ENCODE results near the gene ARID3A. TPM values are rescaled to one million over a fixed set of nuclear protein-coding genes. Genes with fewer than 3 reads are reported as not detected.
A peak's percentile ranks its signal among the peaks of the same experiment; 100 is the strongest.

The ARID3A gene
- total and polyA plus RNA-seq, 2 of the 13 experiments (the other 11 are each of a cell fraction or from before 2014, with no cell fraction given) = 71.3 to 77.9 TPM

DNA sequence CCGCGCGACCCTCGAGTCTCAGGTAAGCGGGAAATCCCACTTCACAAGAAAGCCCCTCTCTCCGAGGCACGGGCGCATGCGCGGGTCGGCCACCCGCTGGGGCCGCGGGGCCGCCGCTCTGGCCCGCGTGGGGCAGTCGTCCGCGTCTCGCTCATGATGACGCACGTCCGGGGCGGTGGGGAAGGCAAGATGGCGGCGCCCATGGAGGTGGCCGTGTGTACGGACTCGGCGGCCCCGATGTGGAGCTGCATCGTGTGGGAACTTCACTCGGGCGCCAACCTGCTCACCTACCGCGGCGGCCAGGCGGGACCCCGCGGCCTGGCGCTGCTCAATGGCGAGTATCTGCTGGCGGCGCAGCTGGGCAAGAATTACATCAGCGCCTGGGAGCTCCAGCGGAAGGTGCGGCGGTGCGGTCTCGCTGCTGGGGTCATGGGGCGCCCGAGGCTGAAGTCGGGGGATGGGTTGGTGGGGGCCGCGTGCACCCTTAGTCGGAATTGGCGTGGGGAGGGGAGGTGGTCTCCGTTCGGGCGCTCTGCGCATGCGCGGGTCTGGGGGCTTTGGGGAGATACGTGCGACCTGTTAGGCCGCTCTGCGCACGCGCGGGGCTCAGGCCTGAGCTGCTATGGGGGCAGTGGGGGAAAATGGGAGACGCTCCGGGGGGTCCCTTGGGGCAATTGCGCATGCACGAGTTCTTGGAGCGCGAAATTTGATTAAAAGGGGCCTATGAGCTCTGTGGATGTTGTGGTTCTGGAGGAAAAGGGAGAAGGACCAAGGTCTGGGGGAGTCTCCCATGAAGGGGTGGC lies 58.5 kb downstream of the ARID3A start, which contains the start of gene WDR18 (continued):
- no peak for TF ChIP-seq PAX8 (CRISPR knock-in tag; IDR thresholded peaks at IDR 0.05; ENCODE audit: borderline replicate concordance)
- TF ChIP-seq PPARG (CRISPR knock-in tag; conservative IDR thresholded peaks at IDR 0.05) = no peak
- TF ChIP-seq ZNF343 (CRISPR knock-in tag; IDR thresholded peaks at IDR 0.05) = no peak
- no peak for TF ChIP-seq ZFAT (CRISPR knock-in tag; conservative IDR thresholded peaks at IDR 0.05)
- no peak for TF ChIP-seq ZC3H13 (CRISPR knock-in tag; IDR thresholded peaks at IDR 0.05)
- TF ChIP-seq, protein P1, sequence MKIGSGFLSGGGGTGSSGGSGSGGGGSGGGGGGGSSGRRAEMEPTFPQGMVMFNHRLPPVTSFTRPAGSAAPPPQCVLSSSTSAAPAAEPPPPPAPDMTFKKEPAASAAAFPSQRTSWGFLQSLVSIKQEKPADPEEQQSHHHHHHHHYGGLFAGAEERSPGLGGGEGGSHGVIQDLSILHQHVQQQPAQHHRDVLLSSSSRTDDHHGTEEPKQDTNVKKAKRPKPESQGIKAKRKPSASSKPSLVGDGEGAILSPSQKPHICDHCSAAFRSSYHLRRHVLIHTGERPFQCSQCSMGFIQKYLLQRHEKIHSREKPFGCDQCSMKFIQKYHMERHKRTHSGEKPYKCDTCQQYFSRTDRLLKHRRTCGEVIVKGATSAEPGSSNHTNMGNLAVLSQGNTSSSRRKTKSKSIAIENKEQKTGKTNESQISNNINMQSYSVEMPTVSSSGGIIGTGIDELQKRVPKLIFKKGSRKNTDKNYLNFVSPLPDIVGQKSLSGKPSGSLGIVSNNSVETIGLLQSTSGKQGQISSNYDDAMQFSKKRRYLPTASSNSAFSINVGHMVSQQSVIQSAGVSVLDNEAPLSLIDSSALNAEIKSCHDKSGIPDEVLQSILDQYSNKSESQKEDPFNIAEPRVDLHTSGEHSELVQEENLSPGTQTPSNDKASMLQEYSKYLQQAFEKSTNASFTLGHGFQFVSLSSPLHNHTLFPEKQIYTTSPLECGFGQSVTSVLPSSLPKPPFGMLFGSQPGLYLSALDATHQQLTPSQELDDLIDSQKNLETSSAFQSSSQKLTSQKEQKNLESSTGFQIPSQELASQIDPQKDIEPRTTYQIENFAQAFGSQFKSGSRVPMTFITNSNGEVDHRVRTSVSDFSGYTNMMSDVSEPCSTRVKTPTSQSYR (CRISPR knock-in tag; IDR thresholded peaks at IDR 0.05; ENCODE audit: borderline replicate concordance) = no peak
- TF ChIP-seq, protein P2, sequence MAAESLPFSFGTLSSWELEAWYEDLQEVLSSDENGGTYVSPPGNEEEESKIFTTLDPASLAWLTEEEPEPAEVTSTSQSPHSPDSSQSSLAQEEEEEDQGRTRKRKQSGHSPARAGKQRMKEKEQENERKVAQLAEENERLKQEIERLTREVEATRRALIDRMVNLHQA (CRISPR knock-in tag; IDR thresholded peaks at IDR 0.05) = no peak
- no peak for TF ChIP-seq HDAC6 (IDR thresholded peaks at IDR 0.05; ENCODE audit: low read depth, low read length)
- TF ChIP-seq, protein P3, sequence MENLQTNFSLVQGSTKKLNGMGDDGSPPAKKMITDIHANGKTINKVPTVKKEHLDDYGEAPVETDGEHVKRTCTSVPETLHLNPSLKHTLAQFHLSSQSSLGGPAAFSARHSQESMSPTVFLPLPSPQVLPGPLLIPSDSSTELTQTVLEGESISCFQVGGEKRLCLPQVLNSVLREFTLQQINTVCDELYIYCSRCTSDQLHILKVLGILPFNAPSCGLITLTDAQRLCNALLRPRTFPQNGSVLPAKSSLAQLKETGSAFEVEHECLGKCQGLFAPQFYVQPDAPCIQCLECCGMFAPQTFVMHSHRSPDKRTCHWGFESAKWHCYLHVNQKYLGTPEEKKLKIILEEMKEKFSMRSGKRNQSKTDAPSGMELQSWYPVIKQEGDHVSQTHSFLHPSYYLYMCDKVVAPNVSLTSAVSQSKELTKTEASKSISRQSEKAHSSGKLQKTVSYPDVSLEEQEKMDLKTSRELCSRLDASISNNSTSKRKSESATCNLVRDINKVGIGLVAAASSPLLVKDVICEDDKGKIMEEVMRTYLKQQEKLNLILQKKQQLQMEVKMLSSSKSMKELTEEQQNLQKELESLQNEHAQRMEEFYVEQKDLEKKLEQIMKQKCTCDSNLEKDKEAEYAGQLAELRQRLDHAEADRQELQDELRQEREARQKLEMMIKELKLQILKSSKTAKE (CRISPR knock-in tag; IDR thresholded peaks at IDR 0.05; ENCODE audit: borderline replicate concordance) = no peak
- TF ChIP-seq PAF1 (CRISPR knock-in tag; IDR thresholded peaks at IDR 0.05) = no peak
- TF ChIP-seq ZBTB21 (CRISPR knock-in tag; IDR thresholded peaks at IDR 0.05) = no peak
- no peak for TF ChIP-seq ZC3H4 (CRISPR knock-in tag; IDR thresholded peaks at IDR 0.05; ENCODE audit: borderline replicate concordance)
- TF ChIP-seq ZNF616 (CRISPR knock-in tag; IDR thresholded peaks at IDR 0.05; ENCODE audit: low read depth) = peak; percentile 80; the same call in 1 of the 2 replicates
- TF ChIP-seq ZNF20 (CRISPR knock-in tag; IDR thresholded peaks at IDR 0.05) = no peak
- TF ChIP-seq, protein P4, sequence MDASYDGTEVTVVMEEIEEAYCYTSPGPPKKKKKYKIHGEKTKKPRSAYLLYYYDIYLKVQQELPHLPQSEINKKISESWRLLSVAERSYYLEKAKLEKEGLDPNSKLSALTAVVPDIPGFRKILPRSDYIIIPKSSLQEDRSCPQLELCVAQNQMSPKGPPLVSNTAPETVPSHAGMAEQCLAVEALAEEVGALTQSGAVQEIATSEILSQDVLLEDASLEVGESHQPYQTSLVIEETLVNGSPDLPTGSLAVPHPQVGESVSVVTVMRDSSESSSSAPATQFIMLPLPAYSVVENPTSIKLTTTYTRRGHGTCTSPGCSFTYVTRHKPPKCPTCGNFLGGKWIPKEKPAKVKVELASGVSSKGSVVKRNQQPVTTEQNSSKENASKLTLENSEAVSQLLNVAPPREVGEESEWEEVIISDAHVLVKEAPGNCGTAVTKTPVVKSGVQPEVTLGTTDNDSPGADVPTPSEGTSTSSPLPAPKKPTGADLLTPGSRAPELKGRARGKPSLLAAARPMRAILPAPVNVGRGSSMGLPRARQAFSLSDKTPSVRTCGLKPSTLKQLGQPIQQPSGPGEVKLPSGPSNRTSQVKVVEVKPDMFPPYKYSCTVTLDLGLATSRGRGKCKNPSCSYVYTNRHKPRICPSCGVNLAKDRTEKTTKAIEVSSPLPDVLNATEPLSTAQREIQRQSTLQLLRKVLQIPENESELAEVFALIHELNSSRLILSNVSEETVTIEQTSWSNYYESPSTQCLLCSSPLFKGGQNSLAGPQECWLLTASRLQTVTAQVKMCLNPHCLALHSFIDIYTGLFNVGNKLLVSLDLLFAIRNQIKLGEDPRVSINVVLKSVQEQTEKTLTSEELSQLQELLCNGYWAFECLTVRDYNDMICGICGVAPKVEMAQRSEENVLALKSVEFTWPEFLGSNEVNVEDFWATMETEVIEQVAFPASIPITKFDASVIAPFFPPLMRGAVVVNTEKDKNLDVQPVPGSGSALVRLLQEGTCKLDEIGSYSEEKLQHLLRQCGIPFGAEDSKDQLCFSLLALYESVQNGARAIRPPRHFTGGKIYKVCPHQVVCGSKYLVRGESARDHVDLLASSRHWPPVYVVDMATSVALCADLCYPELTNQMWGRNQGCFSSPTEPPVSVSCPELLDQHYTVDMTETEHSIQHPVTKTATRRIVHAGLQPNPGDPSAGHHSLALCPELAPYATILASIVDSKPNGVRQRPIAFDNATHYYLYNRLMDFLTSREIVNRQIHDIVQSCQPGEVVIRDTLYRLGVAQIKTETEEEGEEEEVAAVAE (CRISPR knock-in tag; IDR thresholded peaks at IDR 0.05; ENCODE audit: borderline replicate concordance) = no peak; the same call in 1 of the 2 replicates
- peak; percentile 62; the same call in 1 of the 2 replicates for TF ChIP-seq NFATC3 (CRISPR knock-in tag; IDR thresholded peaks at IDR 0.05)
- TF ChIP-seq ZNF143 (CRISPR knock-in tag; IDR thresholded peaks at IDR 0.05) = peak; percentile 59; the same call in 1 of the 2 replicates
- TF ChIP-seq NPAS2 (CRISPR knock-in tag; IDR thresholded peaks at IDR 0.05; ENCODE audit: borderline replicate concordance) = no peak

All from HepG2 (cell line).